ENCODE measurements around the gene DMD.

DMD gene

DNA sequence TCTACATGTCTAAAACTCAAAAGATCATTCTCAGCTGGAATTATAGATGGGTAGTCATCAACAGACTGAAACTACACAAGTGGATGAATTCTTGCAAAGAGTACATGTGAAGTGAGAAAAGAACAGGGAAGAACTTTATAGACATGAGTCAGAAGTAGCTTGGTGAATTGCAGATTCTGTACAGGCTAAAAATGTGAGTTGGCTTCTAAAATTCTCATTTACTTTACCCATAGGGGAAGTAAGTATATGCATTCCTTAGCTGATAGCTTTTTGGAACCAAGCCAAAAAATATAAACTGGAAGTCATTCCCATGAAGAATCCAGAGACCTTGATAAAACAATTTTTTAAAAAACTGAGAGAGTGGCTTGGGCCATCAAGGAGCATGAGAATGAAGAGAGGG is 1555.3 kb downstream of the DMD start:
- FAIRE-seq (no peak), DNase-seq (ENCODE audit: insufficient read length, low spot score) (no peak)
- TF ChIP-seq, protein P1, sequence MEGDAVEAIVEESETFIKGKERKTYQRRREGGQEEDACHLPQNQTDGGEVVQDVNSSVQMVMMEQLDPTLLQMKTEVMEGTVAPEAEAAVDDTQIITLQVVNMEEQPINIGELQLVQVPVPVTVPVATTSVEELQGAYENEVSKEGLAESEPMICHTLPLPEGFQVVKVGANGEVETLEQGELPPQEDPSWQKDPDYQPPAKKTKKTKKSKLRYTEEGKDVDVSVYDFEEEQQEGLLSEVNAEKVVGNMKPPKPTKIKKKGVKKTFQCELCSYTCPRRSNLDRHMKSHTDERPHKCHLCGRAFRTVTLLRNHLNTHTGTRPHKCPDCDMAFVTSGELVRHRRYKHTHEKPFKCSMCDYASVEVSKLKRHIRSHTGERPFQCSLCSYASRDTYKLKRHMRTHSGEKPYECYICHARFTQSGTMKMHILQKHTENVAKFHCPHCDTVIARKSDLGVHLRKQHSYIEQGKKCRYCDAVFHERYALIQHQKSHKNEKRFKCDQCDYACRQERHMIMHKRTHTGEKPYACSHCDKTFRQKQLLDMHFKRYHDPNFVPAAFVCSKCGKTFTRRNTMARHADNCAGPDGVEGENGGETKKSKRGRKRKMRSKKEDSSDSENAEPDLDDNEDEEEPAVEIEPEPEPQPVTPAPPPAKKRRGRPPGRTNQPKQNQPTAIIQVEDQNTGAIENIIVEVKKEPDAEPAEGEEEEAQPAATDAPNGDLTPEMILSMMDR (IDR thresholded peaks at IDR 0.05; ENCODE audit: insufficient read depth, missing control alignments): no peak

GRCh38 chrX:31653422-31653821 is 1557.9 kb downstream of the DMD start:
- DNase-seq (ENCODE audit: insufficient read length, low spot score): no peak
- TF ChIP-seq, protein P1 (IDR thresholded peaks at IDR 0.05; ENCODE audit: insufficient read depth, missing control alignments): no peak
- FAIRE-seq: no peak

DNA sequence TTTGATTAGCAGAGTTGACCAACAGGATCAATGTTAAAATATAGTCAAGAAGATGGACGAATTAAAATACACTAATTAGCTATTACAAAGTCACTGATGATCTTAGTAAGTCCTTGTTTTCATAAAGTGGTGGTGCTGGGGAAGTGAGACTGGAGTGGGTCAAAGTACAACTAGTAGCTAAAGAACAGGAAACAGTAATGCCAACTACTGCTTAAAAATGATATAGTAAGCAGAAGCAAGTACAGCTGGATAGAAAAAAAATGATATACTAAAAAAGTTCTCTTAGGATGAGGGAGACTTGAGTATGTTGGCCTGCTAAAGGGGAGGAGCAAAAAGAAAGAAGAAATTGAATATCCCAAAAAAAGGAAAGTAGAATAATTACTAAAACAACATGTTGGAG is 1558.7 kb downstream of the DMD start:
- FAIRE-seq: no peak
- TF ChIP-seq, protein P1 (IDR thresholded peaks at IDR 0.05; ENCODE audit: insufficient read depth, missing control alignments): no peak

DNA sequence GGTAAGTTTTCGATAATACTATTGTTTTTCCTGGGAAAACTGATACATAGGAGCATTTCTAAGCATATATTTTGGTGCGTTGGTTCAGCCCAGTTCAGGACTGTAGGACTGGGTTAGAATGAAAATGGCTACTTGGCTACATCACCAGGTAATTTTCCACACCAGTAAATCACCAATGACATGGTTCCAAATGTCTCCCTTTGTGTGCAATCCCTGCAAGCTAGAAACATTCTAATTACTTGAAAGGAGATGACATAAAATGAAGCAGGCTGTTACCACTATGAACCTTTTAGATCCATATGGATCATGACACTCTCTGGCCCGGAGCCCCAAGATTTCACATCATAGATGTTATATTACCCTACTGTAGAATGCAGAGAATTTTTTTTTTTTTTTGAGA is 1562.1 kb downstream of the DMD start:
- FAIRE-seq (no peak), DNase-seq (ENCODE audit: insufficient read length, low spot score) (no peak)
- TF ChIP-seq, protein P1 (IDR thresholded peaks at IDR 0.05; ENCODE audit: insufficient read depth, missing control alignments): no peak

More for the DNA sequence above, 1558.7 kb downstream of the DMD start:
- DNase-seq (ENCODE audit: insufficient read length, low spot score): no peak

- no peak for FAIRE-seq
- TF ChIP-seq, protein P1 (IDR thresholded peaks at IDR 0.05; ENCODE audit: insufficient read depth, missing control alignments): no peak
- DNase-seq (ENCODE audit: insufficient read length, low spot score): no peak
Measured at GRCh38 chrX:31633349-31633748, 1578.0 kb downstream of the DMD start.

GRCh38 chrX:31629195-31629594 is 1582.2 kb downstream of the DMD start:
- DNase-seq (ENCODE audit: insufficient read length, low spot score): no peak
- TF ChIP-seq, protein P1 (IDR thresholded peaks at IDR 0.05; ENCODE audit: insufficient read depth, missing control alignments): no peak
- FAIRE-seq: no peak

DNA sequence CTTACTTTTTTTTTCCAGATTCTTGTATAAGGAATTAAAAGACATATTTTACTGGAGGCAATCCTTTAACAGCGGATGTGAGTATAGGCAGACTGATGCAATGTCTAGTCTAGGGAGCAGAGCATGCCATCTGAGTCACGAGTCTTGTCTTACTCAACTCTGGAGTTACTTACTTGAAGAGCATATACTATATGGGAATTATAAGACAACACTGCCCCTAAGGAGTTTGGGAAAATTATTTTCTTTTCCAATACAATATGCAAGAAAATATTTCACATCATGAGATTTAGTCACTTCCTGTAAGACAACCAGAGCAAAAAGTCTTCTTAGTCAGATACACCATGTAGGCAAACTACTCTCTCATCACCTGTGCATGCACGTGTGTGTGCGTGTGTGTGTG is 1602.2 kb downstream of the DMD start:
- FAIRE-seq (no peak), DNase-seq (ENCODE audit: insufficient read length, low spot score) (no peak)
- TF ChIP-seq, protein P1 (IDR thresholded peaks at IDR 0.05; ENCODE audit: insufficient read depth, missing control alignments): no peak

Data from D721Med (cell line).